ENCODE measurements around the gene CD163.

- TF ChIP-seq POLR2A (IDR thresholded peaks at IDR 0.05; ENCODE audit: low read depth, low read length) = no peak
- TF ChIP-seq TAF1 (IDR thresholded peaks at IDR 0.05; ENCODE audit: borderline replicate concordance, low read depth, low read length) = no peak
- no peak for TF ChIP-seq POLR2AphosphoS5 (IDR thresholded peaks at IDR 0.05; ENCODE audit: low read depth, low read length)
These were observed 17.1 kb downstream of the CD163 start for GRCh38 chr12:7486512-7486911.
